Measurements from ENCODE around the gene ARHGAP10. TPM values are rescaled to one million over a fixed set of nuclear protein-coding genes. Genes with fewer than 3 reads are reported as not detected.

Gene ARHGAP10
- polyA plus RNA-seq, 1 experiment, result 31.1 TPM

- TF ChIP-seq CTCF (IDR thresholded peaks at IDR 0.05; ENCODE audit: low read depth, low read length), result no peak
- no peaks in the 10 kb centered on the region for H3K27me3 ChIP-seq (ENCODE audit: control insufficient read depth, insufficient read depth, low read length)
- ChIA-PET POLR2A (no interaction called here), CTCF (interaction anchor here (2.1 kb wide), 1 partner anchor 9 kb away, joined by 8 read pairs; no protein-coding TSS in a partner anchor)
- no peak overlapping the region for H3K4me3 ChIP-seq (ENCODE audit: low read depth, low read length)
- no peaks in the 10 kb centered on the region for H3K9me3 ChIP-seq (ENCODE audit: control insufficient read depth, insufficient read depth, low read length)
- no peak overlapping the region for H3K27ac ChIP-seq (ENCODE audit: low read depth, low read length)
- no peak for DNase-seq (ENCODE audit: low read depth, low spot score)
These were observed 184.5 kb downstream of the ARHGAP10 start for GRCh38 chr4:147916351-147916750.

GRCh38 chr4:147923381-147923780, 191.5 kb downstream of the ARHGAP10 start:
- ChIA-PET POLR2A (no interaction called here), CTCF (no interaction called here)
- H3K27me3 ChIP-seq (ENCODE audit: control insufficient read depth, insufficient read depth, low read length), result no peaks in the 10 kb centered on the region
- H3K27ac ChIP-seq (ENCODE audit: low read depth, low read length), result no peak overlapping the region
- DNase-seq (ENCODE audit: low read depth, low spot score), result no peak
- no peak for TF ChIP-seq CTCF (IDR thresholded peaks at IDR 0.05; ENCODE audit: low read depth, low read length)
- H3K4me3 ChIP-seq (ENCODE audit: low read depth, low read length), result no peak overlapping the region
- no peaks in the 10 kb centered on the region; the same call in 1 of the 2 replicates for H3K9me3 ChIP-seq (ENCODE audit: control insufficient read depth, insufficient read depth, low read length)

GRCh38 chr4:147923854-147924253, 192.0 kb downstream of the ARHGAP10 start:
- ChIA-PET POLR2A (no interaction called here), CTCF (no interaction called here)
- Histone ChIP-seq H3K9me3 (ENCODE audit: control insufficient read depth, insufficient read depth, low read length) (no peaks in the 10 kb centered on the region; the same call in 1 of the 2 replicates), H3K27ac (ENCODE audit: low read depth, low read length) (no peak overlapping the region), H3K4me3 (ENCODE audit: low read depth, low read length) (no peak overlapping the region), H3K27me3 (ENCODE audit: control insufficient read depth, insufficient read depth, low read length) (no peaks in the 10 kb centered on the region)
- DNase-seq (ENCODE audit: low read depth, low spot score), result no peak
- no peak for TF ChIP-seq CTCF (IDR thresholded peaks at IDR 0.05; ENCODE audit: low read depth, low read length)

GRCh38 chr4:147924604-147925412, 192.9 kb downstream of the ARHGAP10 start:
- Histone ChIP-seq H3K4me3 (ENCODE audit: low read depth, low read length) (no peak overlapping the region), H3K9me3 (ENCODE audit: control insufficient read depth, insufficient read depth, low read length) (no peaks in the 10 kb centered on the region; the same call in 1 of the 2 replicates), H3K27me3 (ENCODE audit: control insufficient read depth, insufficient read depth, low read length) (no peaks in the 10 kb centered on the region), H3K27ac (ENCODE audit: low read depth, low read length) (no peak overlapping the region)
- ChIA-PET POLR2A (interaction anchor here (0.6 kb wide), 1 partner anchor 258 kb away, joined by 4 read pairs; no protein-coding TSS in a partner anchor), CTCF (interaction anchor here (0.7 to 1.6 kb wide), 4 partner anchors 8 to 52 kb away, joined by 3 to 8 read pairs (median 4); no protein-coding TSS in a partner anchor)
- no peak for DNase-seq (ENCODE audit: low read depth, low spot score)
- peak; percentile 61 for TF ChIP-seq CTCF (IDR thresholded peaks at IDR 0.05; ENCODE audit: low read depth, low read length)
